ENCODE data around the gene FOXP2.

- TF ChIP-seq CTCF (IDR thresholded peaks at IDR 0.05) = no peak
- TF ChIP-seq POLR2AphosphoS5 (IDR thresholded peaks at IDR 0.05) = no peak
- no peak for TF ChIP-seq POLR2A (IDR thresholded peaks at IDR 0.05)
Measured at GRCh38 chr7:114628362-114628761, 213.7 kb downstream of the FOXP2 start.

Data from sigmoid colon (tissue), 4 donors.